IMR-90 (cell line): ENCODE results near the gene FHL2. TPM values are rescaled to one million over a fixed set of nuclear protein-coding genes. Genes with fewer than 3 reads are reported as not detected.

Experiments
- ATAC-seq: fragments of 200-7000 bp; cut with Tn5 transposase; 2 replicates; pipeline ENCODE4 v1.9.1; 2020; ENCODE audit warnings: low read depth, mild to moderate bottlenecking, moderate library complexity
- Bru-seq: library from RNA; stranded (reverse); fragments of 400-500 nt; gene quantifications from one replicate; lab custom pipeline; 2021; lab: Mats Ljungman, UMichigan
- BruChase-seq, 2 experiments: library from RNA; stranded (reverse); fragments of 400-500 nt; gene quantifications; one replicate each; lab custom pipeline; 2021; lab: Mats Ljungman, UMichigan
- BruUV-seq: library from RNA; stranded (reverse); fragments of 400-500 nt; replicated peaks from 2 replicates; lab custom pipeline; 2021; lab: Mats Ljungman, UMichigan
- CTCF ChIA-PET: fragments of 300-600 bp; formaldehyde crosslinking; extraction: SDS; loops from one replicate; lab custom pipeline; 2021; ENCODE audit warnings: antibody characterized with exemption; lab: Yijun Ruan, JAX
- POLR2A ChIA-PET: fragments of 300-600 bp; sonication (Branson Sonifier 250); formaldehyde crosslinking; loops from one replicate; lab custom pipeline; 2022; ENCODE audit warnings: antibody characterized with exemption; ENCODE audit not compliant: unreplicated experiment; lab: Charles Lee
- DNase-seq: peaks from one replicate; pipeline ENCODE4 v3.0.0; 2013
- H2AFZ ChIP-seq: replicated peaks from 2 replicates; pipeline ENCODE3; 2013; ENCODE audit warnings: low read length, mild to moderate bottlenecking; ENCODE audit not compliant: poor library complexity
- H2AK5ac ChIP-seq: 2 replicates; pipeline ENCODE4 v1.6.1; 2013; ENCODE audit warnings: low read depth, low read length, inconsistent platforms
- H2AK9ac ChIP-seq: replicated peaks from 2 replicates; pipeline ENCODE3; 2013; ENCODE audit warnings: mild to moderate bottlenecking, low read depth, low read length, moderate library complexity; ENCODE audit not compliant: poor library complexity
- H2BK120ac ChIP-seq: 2 replicates; pipeline ENCODE4 v1.6.1; 2013; ENCODE audit warnings: low read depth, low read length, inconsistent platforms
- H2BK15ac ChIP-seq: 3 replicates; pipeline ENCODE4 v1.6.1; 2013; ENCODE audit warnings: low read depth, low read length, inconsistent platforms
- H2BK20ac ChIP-seq: 2 replicates; pipeline ENCODE4 v1.6.1; 2013; ENCODE audit warnings: low read depth, mild to moderate bottlenecking, inconsistent platforms, low read length, moderate library complexity
- H2BK5ac ChIP-seq: 2 replicates; pipeline ENCODE4 v1.6.1; 2013; ENCODE audit warnings: mild to moderate bottlenecking, low read depth, low read length, inconsistent platforms; ENCODE audit not compliant: poor library complexity, severe bottlenecking
- H3K14ac ChIP-seq: replicated peaks from 2 replicates; pipeline ENCODE4 v1.6.1; 2013; ENCODE audit warnings: low read depth, low read length, inconsistent platforms
- H3K18ac ChIP-seq: 2 replicates; pipeline ENCODE4 v1.6.1; 2013; ENCODE audit warnings: low read depth, low read length, control low read depth
- H3K23ac ChIP-seq: 2 replicates; pipeline ENCODE4 v1.6.1; 2013; ENCODE audit warnings: low read depth, low read length, inconsistent platforms
- H3K27ac ChIP-seq: 2 replicates; pipeline ENCODE4 v1.5.1; 2013; ENCODE audit warnings: mild to moderate bottlenecking, control low read depth, low read length; ENCODE audit not compliant: insufficient read depth
- H3K27me3 ChIP-seq: 2 replicates; pipeline ENCODE4 v1.6.1; 2013; ENCODE audit warnings: low read length; ENCODE audit not compliant: control insufficient read depth, insufficient read depth
- H3K36me3 ChIP-seq: 2 replicates; pipeline ENCODE4 v1.6.1; 2013; ENCODE audit warnings: low read length, mixed read lengths; ENCODE audit not compliant: control insufficient read depth, insufficient read depth
- H3K4ac ChIP-seq: 2 replicates; pipeline ENCODE4 v1.6.1; 2013; ENCODE audit warnings: low read depth, low read length, inconsistent platforms
- H3K4me1 ChIP-seq: 2 replicates; pipeline ENCODE4 v1.6.1; 2013; ENCODE audit warnings: low read length, mixed read lengths; ENCODE audit not compliant: control insufficient read depth, insufficient read depth
- H3K4me2 ChIP-seq: 2 replicates; pipeline ENCODE4 v1.6.1; 2013; ENCODE audit warnings: low read depth, mild to moderate bottlenecking, control low read depth, low read length, moderate library complexity
- H3K4me3 ChIP-seq: 2 replicates; pipeline ENCODE4 v1.5.1; 2013; ENCODE audit warnings: low read depth, mild to moderate bottlenecking, control low read depth, low read length, moderate library complexity; ENCODE audit not compliant: insufficient read depth
- H3K56ac ChIP-seq: 2 replicates; pipeline ENCODE4 v1.6.1; 2013; ENCODE audit warnings: low read length, inconsistent platforms; ENCODE audit not compliant: insufficient read depth; ENCODE audit errors: extremely low read depth
- H3K79me1 ChIP-seq, 2 experiments: 2 replicates each; pipeline ENCODE4 v1.6.1; 2013; ENCODE audit warnings: low read length in 2 of 2, inconsistent platforms in 1 of 2, low read depth in 1 of 2
- H3K9ac ChIP-seq: 2 replicates; pipeline ENCODE4 v1.6.1; 2013; ENCODE audit warnings: low read depth, low read length, control low read depth
- H3K9me1 ChIP-seq: 2 replicates; pipeline ENCODE4 v1.6.1; 2013; ENCODE audit warnings: low read length, inconsistent platforms; ENCODE audit not compliant: insufficient read depth
- H3K9me3 ChIP-seq: 2 replicates; pipeline ENCODE4 v1.6.1; 2013; ENCODE audit warnings: low read length; ENCODE audit not compliant: control insufficient read depth, insufficient read depth
- H4K20me1 ChIP-seq: 2 replicates; pipeline ENCODE4 v1.6.1; 2013; ENCODE audit warnings: low read length, inconsistent platforms; ENCODE audit not compliant: insufficient read depth
- H4K5ac ChIP-seq: 2 replicates; pipeline ENCODE4 v1.6.1; 2013; ENCODE audit warnings: mild to moderate bottlenecking, low read depth, low read length, control low read depth
- H4K8ac ChIP-seq, 2 experiments: 2 replicates each; pipeline ENCODE4 v1.6.1; 2013; ENCODE audit warnings: low read depth in 2 of 2, low read length in 2 of 2, control low read depth in 1 of 2, inconsistent platforms in 1 of 2
- H4K91ac ChIP-seq: 2 replicates; pipeline ENCODE4 v1.6.1; 2013; ENCODE audit warnings: low read depth, low read length, inconsistent platforms; ENCODE audit not compliant: insufficient read depth
- BHLHE40 ChIP-seq: fragments of 150-350 bp; IDR thresholded peaks from 2 replicates; pipeline ENCODE4 v1.6.1; 2016; ENCODE audit warnings: mild to moderate bottlenecking, low read depth, low read length
- CEBPB ChIP-seq: IDR thresholded peaks from 2 replicates; pipeline ENCODE4 v1.6.1; 2012; ENCODE audit warnings: low read depth, low read length, improper control_type of control experiment
- CHD1 ChIP-seq: IDR thresholded peaks from 2 replicates; pipeline ENCODE4 v1.6.1; 2012; ENCODE audit warnings: low read depth, low read length, improper control_type of control experiment
- CTCF ChIP-seq: conservative IDR thresholded peaks from 2 replicates; pipeline ENCODE4 v1.5.1; 2012; ENCODE audit warnings: mild to moderate bottlenecking, low read depth, low read length, improper control_type of control experiment
- MAFK ChIP-seq: IDR thresholded peaks from 2 replicates; pipeline ENCODE4 v1.6.1; 2012; ENCODE audit warnings: low read depth, low read length, improper control_type of control experiment
- MXI1 ChIP-seq: IDR thresholded peaks from 2 replicates; pipeline ENCODE4 v1.6.1; 2012; ENCODE audit warnings: low read depth, mild to moderate bottlenecking, low read length, moderate library complexity, borderline replicate concordance
- NFE2L2 ChIP-seq: fragments of 150-350 bp; IDR thresholded peaks from 2 replicates; pipeline ENCODE4 v1.6.1; 2016; ENCODE audit warnings: low read depth, mild to moderate bottlenecking, low read length
- POLR2A ChIP-seq: IDR thresholded peaks from 2 replicates; pipeline ENCODE4 v1.6.1; 2012; ENCODE audit warnings: mild to moderate bottlenecking, low read depth, low read length
- RAD21 ChIP-seq: IDR thresholded peaks from 2 replicates; pipeline ENCODE4 v1.6.1; 2012; ENCODE audit warnings: low read length, improper control_type of control experiment
- RCOR1 ChIP-seq: IDR thresholded peaks from 2 replicates; pipeline ENCODE4 v1.6.1; 2012; ENCODE audit warnings: mild to moderate bottlenecking, low read length, improper control_type of control experiment; ENCODE audit not compliant: insufficient replicate concordance
- SMC3 ChIP-seq: fragments of 150-350 bp; IDR thresholded peaks from 2 replicates; pipeline ENCODE4 v1.6.1; 2016; ENCODE audit warnings: low read depth, mild to moderate bottlenecking, antibody characterized with exemption, low read length, moderate library complexity
- USF2 ChIP-seq: fragments of 150-350 bp; IDR thresholded peaks from 2 replicates; pipeline ENCODE4 v1.6.1; 2017; ENCODE audit warnings: mild to moderate bottlenecking, antibody characterized with exemption, low read length, low read depth
- WGBS, 2 experiments: methylation state at CpG; one replicate each; pipeline versions ENCODE4 v1.1.5 to v1.1.7; 2013; ENCODE audit warnings: missing lambda C conversion rate in 2 of 2; ENCODE audit not compliant: insufficient read length in 1 of 2; ENCODE audit errors: extremely low coverage in 2 of 2; 5-methylcytosine and 5-hydroxymethylcytosine counted together
- dilution Hi-C: fragments of 300-500 bp; cut with HindIII; formaldehyde crosslinking; loops from one replicate; pipeline ENCODE4 v1.14.3; 2018; ENCODE audit warnings: low sequenced_read_pairs; ENCODE audit not compliant: unreplicated experiment
- in situ Hi-C: fragments of 300-500 bp; cut with MboI; formaldehyde crosslinking; loops from 3 replicates; pipeline ENCODE4 v1.14.3; 2019; ENCODE audit warnings: low sequenced_read_pairs, inconsistent platforms, mixed read lengths
- intact Hi-C: fragments of 100-400 bp; cut with micrococcal nuclease; formaldehyde crosslinking; loops from 2 replicates; pipeline ENCODE4 v1.10.0; 2022
- long read RNA-seq: library from polyadenylated mRNA; unstranded; transcript quantifications from one replicate; pipeline ENCODE4 v2.0.0, GENCODE V29; 2021; ENCODE audit not compliant: unreplicated experiment
- polyA plus RNA-seq, 3 experiments: library from polyadenylated mRNA; depleted of rRNA; stranded (reverse); fragments of >200 nt; gene quantifications; 2 replicates each; pipeline ENCODE4 v1.2.3, GENCODE V29; 2012; ENCODE audit warnings: low replicate concordance in 1 of 3
- total RNA-seq: library from RNA; depleted of rRNA; stranded (reverse); fragments of >200 nt; gene quantifications from 2 replicates; pipeline ENCODE4 v1.2.3, GENCODE V29; 2012; rRNA removed

Gene FHL2
- total RNA-seq: 373 and 464 TPM in 2 replicates
- polyA plus RNA-seq (2012; rRNA removed): 550 and 574 TPM in 2 replicates
- polyA plus RNA-seq (2012; cell fraction: cytosol; rRNA removed): 533 and 781 TPM in 2 replicates
- polyA plus RNA-seq (2012; cell fraction: nucleus; rRNA removed; ENCODE audit: low replicate concordance): 291 and 300 TPM in 2 replicates
- Bru-seq, nascent RNA: percentile 99 among the genes with signal in this experiment
- percentile 97 among the genes with signal in this experiment for BruChase-seq, experiment 1, labeled RNA remaining after a 6-hour chase
- BruChase-seq, experiment 2, labeled RNA remaining after a 2-hour chase: percentile 93 among the genes with signal in this experiment
- long read RNA-seq, transcript FHL2-205 (6 exons, 1,531 nt): minor isoform, 109 of 552 reads
- long read RNA-seq, transcript FHL2-206 (6 exons, 1,367 nt): minor isoform, 81 of 552 reads
- long read RNA-seq, transcript FHL2-201 (7 exons, 1,462 nt): minor isoform, 75 of 552 reads
- long read RNA-seq, transcript FHL2-202 (7 exons, 1,769 nt): major isoform, 115 of 552 reads
- long read RNA-seq, partial matches to known transcripts: 75 of 552 reads
- long read RNA-seq, other reads (novel, unspliced or antisense): 49 of 552 reads

- H3K4ac ChIP-seq: peak within 1 kb of the TSS; percentile 99
- WGBS, 2 experiments: 1% methylated on average over 31 of the region's 74 CpGs; no CpG with 5 or more reads in 1 of the 2 experiments
- no peaks in the 10 kb centered on the region for H3K27me3 ChIP-seq
- peak within 1 kb of the TSS; percentile 99 for H4K91ac ChIP-seq
- H2BK5ac ChIP-seq: peak within 1 kb of the TSS; percentile 99
- no peaks in the 10 kb centered on the region for H3K9me3 ChIP-seq
- intact Hi-C loops (loop anchor here (2.0 kb wide), 1 partner anchor 56 kb away; no protein-coding TSS in a partner anchor), dilution Hi-C loops (no loop called here), in situ Hi-C loops (no loop called here)
- H3K9ac ChIP-seq: peak within 1 kb of the TSS; percentile 100
- H3K14ac ChIP-seq: peak within 1 kb of the TSS; percentile 97
- peaks cover 22% of the 10 kb centered on the region for H3K9me1 ChIP-seq
- H2BK15ac ChIP-seq: peak within 1 kb of the TSS; percentile 91
- DNase-seq: peak; percentile 80
- H2BK120ac ChIP-seq: peak within 1 kb of the TSS; percentile 95
- peak within 1 kb of the TSS; percentile 91 for H3K4me2 ChIP-seq
- ChIA-PET CTCF (interaction anchor here (0.7 to 0.8 kb wide), 2 partner anchors 10 to 26 kb away, joined by 3 read pairs; no protein-coding TSS in a partner anchor), POLR2A (interaction anchor here (0.6 kb wide), 1 partner anchor 40 kb away, joined by 6 read pairs; no protein-coding TSS in a partner anchor)
- H3K27ac ChIP-seq: peak within 1 kb of the TSS; percentile 100
- peak within 1 kb of the TSS; percentile 99 for H3K4me3 ChIP-seq
- H4K5ac ChIP-seq: peak within 1 kb of the TSS; percentile 98
- H4K20me1 ChIP-seq: peaks cover 34% of the 10 kb centered on the region
- peak within 1 kb of the TSS; percentile 94 for H2BK20ac ChIP-seq
- peak; percentile 88 for ATAC-seq
- peaks cover 31% of the 10 kb centered on the region for H3K36me3 ChIP-seq
- BruUV-seq: no TSS peak
- H3K56ac ChIP-seq: peak within 1 kb of the TSS; percentile 95
- peak within 1 kb of the TSS; percentile 100 for H2AK9ac ChIP-seq
- H3K23ac ChIP-seq: peak within 1 kb of the TSS; percentile 90
- H3K79me1 ChIP-seq: peaks cover 12 to 43% of the 10 kb centered on the region in 2 experiments
- H4K8ac ChIP-seq: peak within 1 kb of the TSS; percentile 96 to 99
- H2AK5ac ChIP-seq: peak within 1 kb of the TSS; percentile 99
- H3K18ac ChIP-seq: peak within 1 kb of the TSS; percentile 98
- H3K4me1 ChIP-seq: peaks cover 21% of the 10 kb centered on the region
- H2AFZ ChIP-seq: peak within 1 kb of the TSS; percentile 89
- TF ChIP-seq MAFK (no peak), NFE2L2 (no peak; the same call in 1 of the 2 replicates), SMC3 (0 out of 2 replicates have a peak, but pooled peaks have one; percentile 19), CHD1 (peak; percentile 83; the same call in 1 of the 2 replicates), RCOR1 (no peak), RAD21 (peak; percentile 34; the same call in 1 of the 2 replicates), CEBPB (no peak), POLR2A (peak; percentile 95), USF2 (no peak), CTCF (peak; percentile 60), BHLHE40 (peak; percentile 16; the same call in 1 of the 2 replicates), MXI1 (no peak)
These were observed at the start of gene FHL2 for GRCh38 chr2:105398336-105399206. TSS of gene FHL2 (minus strand) at chr2:105399051. CDS start at chr2:105386516, 12,535 bp downstream.
